HG03469 (cell line): Measurements from ENCODE around the gene EDARADD.

ENCODE experiments used
- ATAC-seq: cut with Tn5 transposase; IDR thresholded peaks from one replicate; pipeline ENCODE4 v1.9.1; 2021; ENCODE audit warnings: mild to moderate bottlenecking, moderate library complexity, moderate number of reproducible peaks; ENCODE audit not compliant: unreplicated experiment

EDARADD gene

DNA sequence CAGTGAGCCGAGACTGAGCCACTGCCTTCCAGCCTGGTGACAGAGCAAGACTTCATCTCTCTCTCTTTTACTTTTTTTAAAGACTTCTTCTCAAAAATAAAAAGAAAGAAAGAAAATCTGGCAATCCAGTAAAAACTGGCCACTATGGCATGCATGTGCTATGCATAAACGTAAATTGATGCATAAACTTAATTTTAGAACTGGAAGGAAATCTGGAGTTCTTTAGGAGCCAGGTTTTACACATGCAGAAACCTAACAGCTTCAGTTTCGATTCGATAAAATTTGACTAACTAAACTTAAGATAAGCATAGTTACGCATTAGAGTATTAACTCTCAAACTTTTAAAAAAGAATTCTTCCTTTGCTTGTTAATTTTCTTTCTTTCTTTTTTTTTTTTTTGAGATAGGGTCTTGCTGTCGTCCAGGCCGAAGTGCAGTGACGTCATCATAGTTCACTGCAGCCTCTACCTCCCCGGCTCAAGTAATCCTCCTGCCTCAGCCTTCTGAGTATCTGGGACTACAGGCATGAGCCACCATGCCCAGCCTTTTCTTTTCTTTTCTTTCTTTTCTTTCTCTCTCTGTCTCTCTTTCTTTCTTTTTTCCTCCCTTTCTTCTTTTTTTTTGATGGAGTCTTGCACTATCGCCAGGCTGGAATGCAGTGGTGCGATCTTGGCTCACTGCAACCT, 117.8 kb downstream of the EDARADD start:
- ATAC-seq = no peak

DNA sequence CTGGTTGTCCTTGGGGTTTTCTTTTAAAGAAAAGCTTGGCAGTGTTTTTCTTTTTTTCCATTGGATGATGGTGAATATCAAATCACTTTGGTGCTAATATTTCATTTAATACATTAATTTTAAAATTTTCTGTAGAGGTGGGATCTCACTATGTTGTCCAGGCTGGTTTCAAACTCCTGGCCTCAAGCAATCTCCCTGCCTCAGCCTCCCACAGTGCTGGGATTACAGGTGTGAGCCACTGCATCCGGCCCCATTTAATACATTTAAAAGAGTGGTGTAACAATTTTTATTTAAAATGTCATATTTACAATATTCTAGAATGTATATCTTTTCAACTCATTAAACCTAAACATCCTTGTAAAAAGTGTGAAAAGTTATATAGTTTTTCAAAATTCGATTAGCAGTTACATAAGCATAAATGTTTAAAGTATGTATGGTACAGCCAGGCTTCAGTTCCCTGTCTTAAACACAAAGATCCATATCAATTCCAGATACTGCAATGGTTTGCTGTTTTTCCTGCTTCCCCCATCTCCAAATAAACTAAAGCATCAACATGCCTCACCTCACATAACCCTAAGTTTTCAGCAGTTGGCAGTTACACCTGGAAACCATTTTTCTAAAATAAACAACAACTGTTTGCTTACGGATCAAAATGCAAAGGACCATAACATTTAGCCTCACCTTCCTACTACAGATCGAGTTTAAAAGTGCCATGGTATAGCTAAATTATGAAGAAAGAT, 120.8 kb downstream of the EDARADD start:
- no peak for ATAC-seq

- no peak for ATAC-seq
These were observed 121.4 kb downstream of the EDARADD start for GRCh38 chr1:236515443-236515958.

DNA sequence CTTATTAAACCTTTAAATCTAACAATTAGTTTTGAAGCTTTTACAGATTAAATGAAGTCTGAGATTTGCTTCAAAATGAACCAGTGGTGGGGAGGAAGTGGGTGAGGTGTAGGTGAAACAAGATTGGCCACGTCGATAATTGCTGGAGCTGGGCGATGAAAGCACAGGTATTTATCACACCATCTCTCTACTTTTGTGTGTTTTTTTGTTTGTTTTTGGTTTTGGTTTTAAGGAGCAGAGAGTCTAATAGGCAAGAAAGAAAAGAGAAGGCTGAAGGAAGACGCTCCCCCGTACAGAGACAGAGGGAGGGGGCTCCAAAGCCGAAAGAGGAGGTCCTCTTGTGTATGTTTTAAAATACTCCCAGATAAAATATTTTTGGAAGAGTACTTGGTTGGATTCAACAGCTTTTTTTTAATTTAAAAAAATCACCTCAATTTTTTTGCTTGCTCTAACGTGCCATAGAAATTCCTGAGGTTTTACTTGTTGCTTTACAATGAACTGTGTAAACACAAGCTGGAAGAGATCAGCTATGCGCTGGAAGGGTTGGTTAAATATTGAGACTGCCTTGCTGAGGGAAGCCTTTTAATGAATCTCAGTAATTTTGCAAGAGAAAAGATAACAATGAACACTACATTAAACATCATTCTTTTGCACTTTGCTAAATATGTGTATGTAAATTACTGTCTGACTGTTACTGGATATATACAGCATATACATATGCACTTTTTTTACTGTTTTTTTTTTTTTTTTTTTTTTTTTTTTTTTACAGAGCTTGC, 123.0 kb downstream of the EDARADD start:
- no peak for ATAC-seq

DNA sequence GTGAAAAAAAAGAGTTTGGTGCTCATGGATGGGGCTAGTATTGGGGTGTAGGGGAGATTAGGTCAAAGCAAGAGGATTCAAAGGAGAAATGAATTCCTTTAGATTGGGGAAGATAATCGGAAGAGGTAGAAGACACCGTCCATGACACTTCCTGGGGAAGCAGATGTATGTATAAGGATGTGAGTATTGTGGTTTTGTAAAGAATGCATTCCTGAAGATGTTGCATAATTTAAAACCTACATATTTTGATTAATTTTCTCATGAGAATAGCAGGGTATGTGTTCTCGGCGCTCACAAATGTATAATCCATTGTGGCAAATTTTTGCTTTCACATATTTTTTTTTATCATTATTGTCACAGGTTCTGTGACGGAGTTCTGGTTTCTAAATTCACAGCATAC, 124.2 kb downstream of the EDARADD start:
- no peak for ATAC-seq

GRCh38 chr1:236520445-236521005, 126.4 kb downstream of the EDARADD start:
- ATAC-seq = no peak

- ATAC-seq = no peak
These were observed 129.0 kb downstream of the EDARADD start for GRCh38 chr1:236522937-236523703.

DNA sequence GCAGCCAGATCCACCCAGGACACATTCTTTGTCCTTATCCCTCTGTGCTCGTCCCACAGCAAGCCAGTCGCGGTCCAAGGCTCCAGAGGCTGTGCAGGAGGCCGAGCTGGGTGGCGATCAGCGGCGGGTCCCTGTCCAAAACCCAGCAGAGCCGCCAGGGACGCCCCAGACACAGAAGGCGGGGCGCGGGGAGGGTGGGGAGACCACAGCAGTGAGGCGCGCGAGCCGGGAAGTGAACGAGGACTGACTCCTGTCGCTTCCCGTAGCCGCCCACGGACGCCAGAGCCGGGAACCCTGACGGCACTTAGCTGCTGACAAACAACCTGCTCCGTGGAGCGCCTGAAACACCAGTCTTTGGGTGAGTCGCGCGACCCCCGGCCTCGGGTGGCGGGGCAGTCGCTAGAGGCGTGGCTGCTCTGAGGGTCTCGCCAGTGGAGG, 129.6 kb downstream of the EDARADD start, which contains the start of gene LGALS8:
Gene LGALS8 (plus strand): TSS at position 279 of the 438 bp plus-strand sequence. CDS start 2,089 bp downstream, outside the sequence.
- ATAC-seq = peak; percentile 31

DNA sequence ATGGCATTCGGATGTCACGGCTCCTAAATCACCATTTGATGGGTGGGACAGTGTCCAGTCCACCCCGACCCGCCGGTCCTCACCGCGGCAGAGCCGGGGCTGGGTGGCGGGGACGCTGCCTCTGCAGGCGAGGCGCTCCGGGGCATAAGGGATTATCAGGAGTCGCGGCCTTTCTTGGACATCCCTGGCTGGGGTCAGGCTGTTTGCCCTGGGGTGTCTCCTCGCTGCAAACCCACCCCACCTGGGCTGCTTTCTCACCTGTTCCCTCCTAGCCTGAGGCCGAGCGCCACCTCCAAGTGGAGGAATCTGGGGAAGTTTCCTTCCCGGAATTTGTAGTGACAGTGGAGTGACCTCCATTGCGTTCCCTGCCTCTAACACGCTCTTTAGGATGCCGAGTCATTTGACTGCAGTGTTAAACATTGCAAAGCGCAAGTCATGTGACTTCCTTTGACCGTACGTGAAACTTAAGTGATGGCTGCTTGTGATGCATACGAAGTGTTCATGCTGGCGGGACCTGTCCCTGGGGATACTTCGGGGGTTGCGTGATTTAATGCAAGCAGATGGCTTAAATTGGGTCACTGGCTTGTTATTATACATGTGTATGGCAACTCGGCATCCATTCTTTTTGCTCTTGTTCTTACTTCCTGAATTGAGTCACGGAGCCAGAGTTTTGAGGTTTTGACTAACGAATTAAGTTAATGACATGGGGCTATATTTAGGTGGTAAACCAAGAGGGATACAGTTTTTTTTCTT, 130.2 kb downstream of the EDARADD start:
- ATAC-seq = peak; percentile 95

DNA sequence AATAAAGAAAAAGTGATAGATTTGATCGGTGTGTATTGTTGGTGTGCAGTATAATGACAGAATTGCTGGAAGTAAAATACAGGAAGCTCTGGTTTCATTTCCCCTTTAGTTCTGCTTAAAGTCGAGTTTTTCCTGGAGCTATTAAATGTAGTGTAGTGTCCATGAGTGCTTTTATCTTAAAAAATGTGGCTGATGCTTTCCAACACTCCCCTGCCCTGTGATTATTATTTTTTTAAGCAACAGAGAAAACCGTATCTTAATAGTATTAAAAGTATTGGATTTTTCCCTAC, 130.8 kb downstream of the EDARADD start:
- peak; percentile 3 for ATAC-seq

DNA sequence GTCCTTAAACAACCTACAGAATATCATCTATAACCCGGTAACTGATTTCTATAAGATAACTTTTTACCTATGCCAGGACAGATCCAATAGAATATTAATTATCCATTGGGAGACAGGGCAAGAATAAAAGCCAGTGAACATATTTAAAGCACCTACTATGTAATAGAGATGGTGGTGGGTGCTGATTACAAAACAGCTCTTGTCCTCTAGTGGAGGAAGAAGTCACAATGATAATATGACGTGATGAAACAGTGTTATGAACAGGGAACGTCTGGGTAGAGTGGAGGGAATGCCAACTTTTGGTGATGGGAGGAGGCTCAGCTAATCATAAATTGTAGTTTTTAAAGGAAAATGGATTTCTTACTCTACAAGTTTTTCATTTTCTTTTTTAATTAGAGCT, 132.0 kb downstream of the EDARADD start:
- no peak for ATAC-seq

DNA sequence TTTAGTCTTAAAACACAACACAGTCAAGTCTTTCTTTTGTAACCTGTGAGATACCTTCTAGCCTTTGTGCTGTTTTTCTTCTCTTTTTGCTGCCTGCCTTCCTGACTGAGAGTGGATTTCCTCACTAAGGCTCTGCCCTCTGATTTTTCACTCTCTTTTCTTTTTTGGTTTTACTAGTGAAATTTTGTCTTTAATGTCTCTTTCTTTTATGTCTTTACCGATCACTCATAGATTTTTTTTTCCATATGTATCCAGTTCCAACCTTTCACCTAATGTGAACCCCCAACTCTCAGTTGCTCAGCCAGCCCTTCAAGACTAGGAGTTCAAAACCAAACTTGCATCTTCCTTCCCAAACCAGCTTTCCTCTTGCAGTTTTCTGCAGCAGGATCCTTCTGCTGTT, 136.2 kb downstream of the EDARADD start:
- no peak for ATAC-seq

DNA sequence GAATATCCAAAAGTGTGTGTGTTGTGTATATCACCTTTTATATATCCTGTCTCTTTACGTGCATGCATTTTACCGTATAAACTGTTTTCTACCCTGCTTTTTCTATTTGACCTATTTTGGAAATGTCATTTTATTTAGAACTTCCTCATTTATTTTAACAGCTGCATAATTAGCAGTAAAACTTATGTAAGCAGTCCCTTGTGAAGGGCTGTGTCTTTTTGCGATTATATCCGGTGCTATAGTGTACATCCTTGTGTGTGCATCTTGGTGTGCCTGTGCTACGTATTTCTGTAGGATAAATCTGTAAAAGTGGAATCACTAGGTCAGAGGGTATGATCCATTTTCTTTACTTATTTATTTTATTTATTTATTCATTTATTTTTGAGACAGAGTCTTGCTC, 136.9 kb downstream of the EDARADD start:
- ATAC-seq = no peak

- ATAC-seq = no peak
These were observed 138.8 kb downstream of the EDARADD start for GRCh38 chr1:236532850-236533249.

DNA sequence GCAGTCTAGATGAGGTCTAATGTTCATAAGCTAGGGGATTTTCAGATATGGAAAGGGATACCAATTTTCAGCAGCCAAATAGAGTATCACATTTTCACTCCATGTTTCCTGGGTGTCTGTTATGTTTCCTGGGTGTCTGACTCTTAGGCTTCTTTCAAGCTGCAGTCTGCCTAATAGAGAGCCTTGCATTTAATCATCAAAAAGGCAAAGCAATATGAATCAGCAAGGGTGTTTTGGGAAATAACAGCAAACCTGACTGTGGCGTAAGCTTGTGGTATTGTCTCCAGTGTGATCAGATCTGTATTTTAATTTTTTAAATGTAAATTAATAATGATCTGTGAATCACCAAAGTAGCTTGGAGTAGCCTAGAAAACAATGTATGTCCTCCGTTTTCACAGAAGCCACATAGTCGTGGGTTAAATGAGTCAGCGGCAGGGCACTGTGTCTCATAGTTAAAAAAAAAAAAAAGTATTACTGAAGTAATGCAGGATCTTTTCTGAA, 140.1 kb downstream of the EDARADD start:
- no peak for ATAC-seq
